GM20000 (cell line): ENCODE measurements around the gene PIK3IP1.

Experiments used
- DNase-seq: peaks from one replicate; pipeline ENCODE4 v3.0.0; 2012; ENCODE audit warnings: low spot score
- TF ChIP-seq, protein P1 (sequence below): IDR thresholded peaks from 2 replicates; pipeline ENCODE4 v1.5.1; 2012; ENCODE audit warnings: mild to moderate bottlenecking, control low read depth; ENCODE audit errors: extremely low read depth, missing control alignments

PIK3IP1 gene

DNA sequence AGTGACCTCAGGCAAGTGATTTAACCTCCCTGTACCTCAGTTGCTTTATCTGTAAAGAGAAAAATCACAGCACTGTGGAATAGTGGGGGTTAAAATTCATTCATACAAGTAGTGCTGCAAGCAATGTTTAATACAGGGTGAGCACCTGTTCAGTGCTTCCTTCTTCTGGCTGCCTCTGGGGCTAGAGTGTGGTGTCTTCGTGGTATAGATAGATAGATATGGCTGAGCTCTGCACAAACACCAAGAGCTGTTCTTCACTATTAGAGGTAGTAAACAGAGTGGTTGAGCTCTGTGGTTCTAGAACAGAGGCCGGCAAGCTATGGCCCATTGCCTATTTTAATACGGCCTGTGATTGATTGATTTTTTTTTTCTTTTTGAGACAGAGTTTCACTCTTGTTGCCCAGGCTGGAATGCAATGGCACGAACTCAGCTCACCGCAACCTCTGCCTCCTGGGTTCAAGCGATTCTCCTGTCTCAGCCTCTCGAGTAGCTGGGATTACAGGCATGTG, 47.3 kb downstream of the PIK3IP1 start:
- TF ChIP-seq, protein P1, sequence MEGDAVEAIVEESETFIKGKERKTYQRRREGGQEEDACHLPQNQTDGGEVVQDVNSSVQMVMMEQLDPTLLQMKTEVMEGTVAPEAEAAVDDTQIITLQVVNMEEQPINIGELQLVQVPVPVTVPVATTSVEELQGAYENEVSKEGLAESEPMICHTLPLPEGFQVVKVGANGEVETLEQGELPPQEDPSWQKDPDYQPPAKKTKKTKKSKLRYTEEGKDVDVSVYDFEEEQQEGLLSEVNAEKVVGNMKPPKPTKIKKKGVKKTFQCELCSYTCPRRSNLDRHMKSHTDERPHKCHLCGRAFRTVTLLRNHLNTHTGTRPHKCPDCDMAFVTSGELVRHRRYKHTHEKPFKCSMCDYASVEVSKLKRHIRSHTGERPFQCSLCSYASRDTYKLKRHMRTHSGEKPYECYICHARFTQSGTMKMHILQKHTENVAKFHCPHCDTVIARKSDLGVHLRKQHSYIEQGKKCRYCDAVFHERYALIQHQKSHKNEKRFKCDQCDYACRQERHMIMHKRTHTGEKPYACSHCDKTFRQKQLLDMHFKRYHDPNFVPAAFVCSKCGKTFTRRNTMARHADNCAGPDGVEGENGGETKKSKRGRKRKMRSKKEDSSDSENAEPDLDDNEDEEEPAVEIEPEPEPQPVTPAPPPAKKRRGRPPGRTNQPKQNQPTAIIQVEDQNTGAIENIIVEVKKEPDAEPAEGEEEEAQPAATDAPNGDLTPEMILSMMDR = no peak
- no peak for DNase-seq

DNA sequence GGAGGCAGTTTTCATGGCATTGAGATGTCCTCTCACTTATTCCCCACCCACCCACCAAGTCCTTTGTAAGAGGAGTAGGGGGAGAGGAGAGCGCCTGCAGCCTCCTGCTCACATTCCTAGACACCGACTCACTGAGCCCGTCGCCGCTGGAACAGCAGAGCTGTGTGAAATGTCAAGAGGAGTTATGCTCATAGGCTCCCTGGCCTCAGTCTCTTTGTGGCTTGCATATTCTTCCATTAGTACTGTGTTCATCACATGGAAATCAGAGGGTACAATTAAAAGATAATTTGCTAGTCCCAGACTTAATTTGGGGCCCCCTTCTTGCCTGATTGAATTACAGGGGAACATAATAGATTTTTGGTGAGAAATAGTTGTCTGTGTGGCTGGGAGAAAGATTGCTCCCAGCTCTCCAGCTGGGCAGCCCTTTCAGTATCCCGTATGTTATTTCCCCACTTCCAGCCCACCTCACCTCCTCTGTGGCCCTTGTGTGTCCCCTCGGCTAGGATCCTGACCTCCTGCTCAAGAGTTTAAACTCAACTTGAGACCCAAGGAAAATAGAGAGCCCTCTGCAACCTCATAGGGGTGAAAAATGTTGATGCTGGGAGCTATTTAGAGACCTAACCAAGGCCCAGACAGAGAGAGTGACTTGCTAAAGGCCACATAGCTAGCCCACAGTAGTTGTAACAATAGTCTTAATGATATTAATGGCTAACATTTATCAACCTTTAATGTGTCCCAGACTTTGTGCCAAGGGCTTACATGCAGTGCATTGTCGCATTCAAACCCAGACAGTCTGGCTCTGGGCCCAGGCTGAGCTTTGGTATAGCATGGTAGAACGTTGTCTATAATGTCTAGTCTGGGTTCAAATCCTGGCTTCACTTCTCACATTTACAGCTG, 48.0 kb downstream of the PIK3IP1 start:
- TF ChIP-seq, protein P1 = no peak
- DNase-seq = no peak

DNA sequence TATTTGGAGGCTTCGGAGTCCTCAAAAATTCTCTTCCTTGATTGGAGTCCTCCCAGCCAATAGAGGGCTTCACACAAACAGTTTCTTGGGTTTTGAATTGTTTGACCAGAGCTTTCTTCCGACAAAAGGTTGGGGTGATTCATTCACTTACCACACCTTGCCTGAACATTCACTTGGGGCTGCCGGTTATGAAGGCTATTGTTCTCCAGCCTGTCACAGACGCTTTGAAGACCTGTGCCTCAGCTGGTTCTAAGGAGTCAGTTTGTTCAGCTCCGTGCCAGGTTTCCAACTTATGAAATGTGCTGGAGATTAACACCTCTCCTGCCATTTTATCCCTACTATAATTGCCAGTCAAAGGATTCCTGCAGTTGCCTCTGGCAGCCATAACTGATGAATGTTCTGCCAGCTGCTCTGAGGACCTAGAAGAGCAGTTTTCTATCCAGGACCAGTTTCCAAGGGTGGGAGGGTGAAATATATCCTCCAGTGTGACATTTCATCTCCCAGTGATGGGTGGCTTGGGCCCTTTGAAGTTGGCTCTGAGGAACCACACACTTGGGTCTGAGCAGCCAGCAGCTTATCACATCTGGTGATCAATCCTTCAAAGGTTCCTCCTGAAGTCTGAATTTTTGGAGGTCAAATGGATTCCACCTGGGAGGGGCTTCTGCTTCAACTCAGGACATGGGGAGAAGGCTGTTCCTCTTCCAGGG, 48.8 kb downstream of the PIK3IP1 start:
- TF ChIP-seq, protein P1 = no peak
- no peak for DNase-seq

DNA sequence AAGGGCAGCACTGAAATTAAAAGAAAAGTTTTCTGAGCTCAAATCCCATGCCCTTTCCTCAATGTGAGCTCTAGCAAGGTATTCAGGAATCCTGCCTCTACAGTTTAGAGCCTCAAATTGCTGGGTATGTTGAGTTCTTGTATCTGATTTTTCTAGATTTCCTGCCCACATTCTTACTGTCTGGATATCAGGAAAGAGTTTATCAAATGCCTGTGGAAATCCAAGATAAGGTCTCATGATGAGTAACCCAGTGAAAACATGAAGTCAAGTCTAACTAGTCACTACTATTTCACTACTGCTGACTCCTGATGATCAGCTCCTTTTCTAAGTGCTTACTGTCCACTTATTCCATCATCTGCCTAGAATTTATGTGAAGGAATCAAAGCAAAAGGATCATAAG, 50.4 kb downstream of the PIK3IP1 start:
- no peak for DNase-seq
- TF ChIP-seq, protein P1 = no peak

DNA sequence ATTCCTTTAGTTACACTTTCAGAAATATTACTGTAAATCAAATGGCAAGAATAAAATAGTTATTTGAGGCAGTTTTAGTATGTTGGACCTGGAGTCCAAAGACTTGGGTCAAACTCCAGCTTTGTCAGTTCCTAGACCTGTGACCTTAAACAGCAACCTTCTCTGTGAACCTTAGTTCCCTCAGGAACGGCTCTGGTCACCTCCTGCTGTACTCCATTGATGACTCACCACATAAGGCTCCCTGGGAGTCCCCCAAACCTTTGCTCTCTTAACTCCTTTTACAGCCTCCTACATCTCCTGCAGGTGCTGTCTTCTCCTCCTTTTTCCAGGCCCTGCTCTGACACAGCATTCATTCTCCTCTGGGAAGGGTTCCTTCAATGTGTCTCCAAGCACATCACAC, 51.1 kb downstream of the PIK3IP1 start:
- TF ChIP-seq, protein P1 = no peak
- no peak for DNase-seq

DNA sequence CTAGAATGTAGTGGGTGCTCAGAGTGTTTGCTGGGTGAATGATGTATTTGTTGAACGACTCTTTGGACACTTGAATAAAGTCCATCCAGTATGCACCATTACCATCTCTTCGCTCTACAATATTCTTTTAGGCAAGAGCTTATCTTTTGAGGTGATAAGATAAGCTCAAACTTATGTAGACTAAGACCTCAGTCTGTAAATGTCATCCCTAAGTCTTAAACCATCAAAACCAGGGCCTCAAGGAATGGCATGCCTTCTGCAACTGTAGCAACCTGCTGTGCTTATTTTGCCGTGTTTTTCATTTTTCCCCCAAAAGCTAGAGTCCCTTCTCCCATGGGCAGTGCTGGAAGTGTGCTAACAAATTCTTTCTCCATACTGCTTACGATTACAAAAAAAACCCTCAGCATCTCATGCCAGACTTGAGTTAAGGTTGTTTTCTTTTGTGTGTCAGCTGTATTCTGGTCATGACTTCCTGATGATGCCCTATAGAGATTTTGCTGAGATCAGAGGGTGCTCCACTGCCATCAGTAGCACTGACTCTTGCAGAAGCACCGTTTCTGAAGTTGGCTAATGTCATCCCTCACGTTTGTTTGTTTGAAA, 52.4 kb downstream of the PIK3IP1 start:
- no peak for DNase-seq
- TF ChIP-seq, protein P1 = no peak
